Stimulated activated effector memory CD8-positive, alpha-beta T cell treated with anti-CD3 and anti-CD28 coated beads, Interleukin-12 subunit alpha, Interleukin-12 subunit beta, amount 100 ng/mL, for 72 hours (primary cell): Measurements from ENCODE around the gene C15orf39.
"Not testable (repeated sequence)": the region's sequence is repeated elsewhere in the genome, so short reads cannot be mapped to it uniquely, and the experiment has no call there.

Experiments used
- ATAC-seq: fragments of 150-1000 bp; cut with Tn5 transposase; 2 replicates; pipeline ENCODE4 v1.10.0; 2021
- DNase-seq, 2 donors: peaks; one replicate each; pipeline ENCODE4 v3.0.0; 2021 to 2022; ENCODE audit warnings: low spot score in 2 of 2
- H3K27ac Mint-ChIP-seq: one replicate; pipeline ENCODE4 v1.8.0; 2022; ENCODE audit warnings: mild to moderate bottlenecking, mixed read lengths
- H3K36me3 Mint-ChIP-seq: one replicate; pipeline ENCODE4 v1.8.0; 2022; ENCODE audit warnings: mild to moderate bottlenecking, mixed read lengths
- H3K4me1 Mint-ChIP-seq: one replicate; pipeline ENCODE4 v1.8.0; 2022; ENCODE audit warnings: mixed read lengths
- H3K4me3 Mint-ChIP-seq: one replicate; pipeline ENCODE4 v1.8.0; 2022; ENCODE audit warnings: mild to moderate bottlenecking, mixed read lengths
- H3K9me3 Mint-ChIP-seq: one replicate; pipeline ENCODE4 v1.8.0; 2022; ENCODE audit warnings: mixed read lengths

C15orf39 gene

DNA sequence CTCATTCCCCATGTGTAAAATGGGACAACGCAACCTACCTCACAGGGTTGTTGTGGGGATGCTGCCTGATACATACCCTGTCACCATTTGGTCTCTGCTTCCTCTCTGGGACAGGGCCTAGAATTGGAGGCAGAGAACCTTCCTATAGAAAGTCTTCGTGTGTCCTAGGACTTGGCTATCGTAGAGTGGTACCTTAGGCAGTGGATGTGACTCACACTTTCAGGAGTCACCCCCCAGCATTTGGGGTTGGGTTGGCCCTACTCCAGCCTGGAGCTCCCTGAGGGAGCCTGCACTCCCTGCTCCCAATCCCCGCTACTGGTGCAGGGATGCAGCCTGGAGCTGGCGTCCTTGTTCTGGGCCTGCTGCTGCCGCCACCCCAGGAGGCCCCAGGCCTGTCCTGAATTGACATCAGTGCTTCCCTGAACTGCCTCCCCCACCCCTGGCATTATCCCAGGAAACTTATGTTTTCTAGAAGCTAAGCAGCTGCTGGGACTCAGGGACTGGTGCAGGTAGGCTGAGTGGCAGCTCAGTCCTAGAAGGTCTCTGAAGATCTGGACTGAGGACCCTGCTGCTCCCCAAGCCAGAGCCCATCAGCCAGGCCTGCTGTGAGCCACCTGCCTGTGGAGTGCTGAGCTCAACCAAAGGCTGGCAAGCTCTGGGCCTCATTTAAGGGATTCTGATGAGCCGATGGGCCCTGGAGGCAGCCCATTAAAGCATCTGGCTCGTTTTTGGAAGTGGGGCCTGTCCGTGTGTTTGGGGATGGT lies 9.9 kb downstream of the C15orf39 start:
- peaks cover 56% of the 10 kb centered on the region for H3K4me1 Mint-ChIP-seq
- no peak overlapping the region for H3K4me3 Mint-ChIP-seq
- DNase-seq (no peak), ATAC-seq (no peak)
- no peaks in the 10 kb centered on the region for H3K9me3 Mint-ChIP-seq
- peaks cover 69% of the 10 kb centered on the region for H3K36me3 Mint-ChIP-seq
- peak overlapping the region; percentile 73 for H3K27ac Mint-ChIP-seq

DNA sequence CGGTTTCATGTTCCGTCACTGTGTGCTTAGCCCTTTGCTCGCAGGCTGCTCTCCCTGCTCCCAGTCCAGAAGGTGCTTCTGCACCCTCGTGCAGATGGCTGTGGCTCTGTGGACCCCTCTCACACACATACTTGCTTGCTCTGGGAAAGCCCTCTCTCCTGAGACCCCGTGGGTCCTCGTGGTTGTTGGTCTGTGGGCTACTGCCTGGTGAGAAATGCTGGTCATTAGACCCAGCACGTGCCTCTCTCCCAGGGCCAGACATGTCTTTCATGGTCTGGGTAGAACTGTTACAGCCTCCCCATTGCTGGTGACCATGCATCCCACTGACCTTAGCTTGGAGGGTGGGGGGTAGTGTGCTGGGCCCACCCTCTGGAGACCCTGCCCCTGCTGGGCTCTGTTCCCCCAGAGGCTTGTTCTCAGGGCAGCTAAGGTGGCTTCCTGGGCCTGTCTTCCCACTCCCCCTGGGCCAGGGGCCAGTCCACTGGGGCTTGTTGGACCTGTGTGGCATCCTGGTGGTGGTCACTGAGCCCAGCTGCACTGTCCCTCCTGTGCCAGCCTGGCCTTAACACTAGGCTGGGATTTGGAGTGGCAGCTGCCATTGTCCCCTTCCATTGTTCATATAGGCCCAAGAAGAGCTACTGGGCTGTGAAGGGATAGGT lies 10.6 kb downstream of the C15orf39 start:
- H3K36me3 Mint-ChIP-seq = peaks cover 62% of the 10 kb centered on the region
- no peaks in the 10 kb centered on the region for H3K9me3 Mint-ChIP-seq
- no peak overlapping the region for H3K4me3 Mint-ChIP-seq
- H3K4me1 Mint-ChIP-seq = peaks cover 56% of the 10 kb centered on the region
- DNase-seq = no peak
- ATAC-seq = no peak
- H3K27ac Mint-ChIP-seq = peak overlapping the region; percentile 73

DNA sequence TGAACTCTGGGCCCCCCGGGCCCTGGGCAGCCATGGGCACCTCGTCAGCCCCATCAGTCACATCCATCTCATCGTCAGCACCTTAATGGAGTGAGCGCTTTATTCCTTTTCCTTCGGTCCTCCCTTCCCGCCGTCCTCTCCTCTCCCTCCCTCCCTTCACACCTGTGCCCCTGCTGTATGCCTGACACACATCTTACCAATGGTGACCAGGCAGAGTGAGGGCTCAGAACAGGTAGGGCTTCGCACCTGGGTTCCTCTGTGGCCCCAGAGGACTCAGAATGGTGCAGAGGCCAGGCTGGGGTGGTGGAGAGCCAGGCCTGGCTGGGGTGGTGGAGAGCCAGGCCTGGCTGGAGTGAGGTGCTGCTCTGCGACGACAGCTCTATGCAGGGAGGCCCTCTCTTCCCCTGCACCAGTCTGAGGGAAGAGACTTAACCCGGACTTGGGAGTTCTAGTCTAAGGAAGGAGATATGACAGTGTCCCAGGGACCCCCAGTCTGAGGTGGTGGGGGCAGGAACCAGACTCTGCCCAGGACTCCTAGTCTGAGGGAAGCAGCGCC lies 11.6 kb downstream of the C15orf39 start:
- H3K4me3 Mint-ChIP-seq = no peak overlapping the region
- H3K36me3 Mint-ChIP-seq = peaks cover 52% of the 10 kb centered on the region
- no peaks in the 10 kb centered on the region for H3K9me3 Mint-ChIP-seq
- H3K27ac Mint-ChIP-seq = peak overlapping the region; percentile 73
- ATAC-seq (no peak), DNase-seq (no peak)
- H3K4me1 Mint-ChIP-seq = peaks cover 56% of the 10 kb centered on the region

DNA sequence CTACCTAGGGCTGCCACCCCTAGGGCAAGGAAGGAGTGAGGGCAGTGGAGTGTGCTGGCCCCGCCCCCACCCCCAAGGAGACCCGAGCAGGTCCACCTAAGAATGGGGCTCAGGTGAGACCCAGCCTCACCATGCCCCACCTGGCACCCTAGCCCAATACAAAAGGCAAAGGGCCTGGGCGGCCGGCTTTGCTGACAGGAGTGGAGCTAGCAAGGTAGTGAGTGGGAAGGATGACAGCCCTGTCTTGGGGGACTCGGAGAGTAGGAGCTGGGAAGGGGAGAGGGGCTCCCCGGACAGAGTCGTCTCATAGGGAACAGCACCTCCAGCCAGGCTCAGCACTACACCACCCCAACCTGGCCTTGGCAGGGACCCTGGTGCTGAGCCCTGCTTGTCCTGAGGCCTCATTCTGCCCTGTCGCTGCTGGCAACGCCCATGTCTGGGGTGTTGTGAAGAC lies 12.1 kb downstream of the C15orf39 start:
- no peak overlapping the region for H3K4me3 Mint-ChIP-seq
- peaks cover 47% of the 10 kb centered on the region for H3K36me3 Mint-ChIP-seq
- peak overlapping the region; percentile 73 for H3K27ac Mint-ChIP-seq
- DNase-seq (no peak), ATAC-seq (no peak)
- H3K4me1 Mint-ChIP-seq = peaks cover 52% of the 10 kb centered on the region
- H3K9me3 Mint-ChIP-seq = no peaks in the 10 kb centered on the region

DNA sequence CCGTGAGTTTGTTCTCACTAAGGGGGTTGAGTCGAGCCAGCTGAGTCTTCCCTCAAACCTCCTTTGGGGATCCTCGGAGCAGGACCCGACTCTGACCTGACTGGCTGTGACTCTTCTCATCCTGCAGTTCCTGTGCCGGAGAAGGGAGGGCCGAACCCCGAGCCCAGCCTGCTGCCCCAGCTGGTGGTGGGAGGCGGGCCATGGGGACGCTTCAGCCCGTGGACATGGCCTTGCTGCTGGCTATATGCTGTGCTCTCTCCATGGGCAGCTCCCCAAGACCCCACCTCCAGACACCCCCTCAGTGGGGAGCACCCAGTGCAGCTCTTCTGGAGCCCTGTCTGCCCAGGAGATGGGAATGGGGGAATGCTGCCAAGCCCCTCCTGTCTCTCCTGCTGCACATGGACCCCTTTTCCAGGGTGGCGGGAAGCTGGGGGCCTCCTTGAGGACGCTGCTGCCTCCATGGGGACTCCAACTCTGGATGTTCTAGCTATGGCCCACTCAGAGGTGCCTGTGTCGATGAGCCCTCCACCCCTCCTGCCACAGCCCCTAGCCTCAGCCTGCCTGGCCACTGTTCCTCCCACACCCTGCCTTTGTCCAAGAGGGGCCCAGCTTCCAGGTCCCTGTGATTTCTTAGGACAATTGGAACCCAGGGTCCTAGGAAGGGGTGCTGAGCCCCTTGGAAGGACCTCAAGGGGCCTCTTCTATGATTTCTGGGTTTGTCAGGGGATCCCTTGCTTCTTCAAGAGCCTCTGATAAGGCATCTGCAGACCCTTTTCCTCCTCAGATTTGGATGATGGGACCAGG lies 12.8 kb downstream of the C15orf39 start:
- H3K36me3 Mint-ChIP-seq = peaks cover 40% of the 10 kb centered on the region
- no peak for ATAC-seq
- no peaks in the 10 kb centered on the region for H3K9me3 Mint-ChIP-seq
- H3K4me1 Mint-ChIP-seq = peaks cover 45% of the 10 kb centered on the region
- H3K4me3 Mint-ChIP-seq = no peak overlapping the region
- peak overlapping the region; percentile 84 for H3K27ac Mint-ChIP-seq
- DNase-seq = no peak

DNA sequence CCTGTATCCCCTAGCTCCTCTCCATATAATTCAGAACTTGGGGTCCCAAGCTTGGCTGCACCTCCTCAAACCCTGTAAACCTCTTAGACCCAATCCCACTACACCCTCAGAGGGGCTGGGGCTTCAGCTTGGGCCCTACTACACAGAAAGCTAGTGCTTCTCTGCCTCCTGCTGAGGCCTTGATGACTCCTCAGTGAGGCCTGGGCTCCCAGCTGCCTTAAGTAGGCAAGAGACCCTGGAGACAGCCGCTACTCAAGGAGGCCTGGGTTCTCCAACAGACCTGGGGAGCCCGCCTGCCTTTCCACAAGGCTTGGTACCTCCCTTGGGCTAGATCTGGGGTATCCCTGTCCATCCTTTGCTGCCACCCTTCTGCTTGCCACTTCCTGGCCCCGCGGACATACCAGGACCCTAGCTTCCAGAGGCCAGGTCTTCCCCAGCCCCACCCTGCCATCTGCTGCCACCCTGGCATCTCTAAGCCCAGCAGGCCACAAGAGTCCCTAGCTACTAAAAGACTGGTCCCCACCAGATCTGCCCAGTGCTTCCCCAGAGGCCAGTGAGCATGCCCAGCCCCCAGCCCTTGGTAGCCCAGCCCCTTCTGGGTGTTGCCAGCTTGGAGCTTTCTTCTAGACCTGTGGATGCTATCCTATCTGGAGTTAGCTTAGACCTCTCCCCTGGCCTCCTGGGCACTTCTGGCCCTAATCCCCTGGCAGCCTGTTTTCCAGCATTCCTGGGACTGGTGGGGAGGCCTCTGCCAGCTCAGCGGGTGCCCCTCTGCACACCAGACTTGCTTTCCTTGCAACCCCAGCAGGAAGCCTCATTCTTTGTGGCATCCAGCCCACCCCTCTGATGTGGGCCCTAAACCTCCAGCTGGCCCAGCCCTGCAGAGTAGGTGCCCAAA lies 13.7 kb downstream of the C15orf39 start:
- Mint-ChIP-seq H3K36me3 (peaks cover 32% of the 10 kb centered on the region), H3K27ac (peak overlapping the region; percentile 84), H3K4me3 (no peak overlapping the region)

DNA sequence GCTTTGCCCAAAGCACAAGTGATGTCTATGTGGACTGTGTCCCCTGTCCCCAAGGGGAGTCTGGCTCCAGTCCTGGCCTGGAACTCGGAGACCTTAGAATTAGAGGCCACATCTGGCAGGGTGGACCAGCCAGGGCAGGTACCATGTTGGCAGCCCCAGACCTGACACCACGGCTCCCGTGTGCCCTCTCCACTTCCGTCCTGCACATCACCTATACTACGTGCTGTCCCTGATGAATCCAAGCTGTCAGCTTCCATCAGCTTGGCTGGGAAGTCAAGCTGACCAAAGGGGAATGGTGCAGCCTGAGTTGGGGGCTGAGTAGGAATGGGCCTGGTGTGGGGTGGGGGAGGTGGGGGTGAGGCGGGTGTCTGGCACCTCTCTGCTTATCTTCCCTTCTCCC lies 15.3 kb downstream of the C15orf39 start:
- no peak for DNase-seq
- no peak for ATAC-seq
- Mint-ChIP-seq H3K27ac (no peak overlapping the region), H3K9me3 (no peaks in the 10 kb centered on the region), H3K4me3 (no peak overlapping the region), H3K36me3 (peaks cover 19% of the 10 kb centered on the region), H3K4me1 (peaks cover 27% of the 10 kb centered on the region)

More for the DNA sequence above, 13.7 kb downstream of the C15orf39 start:
- no peak for DNase-seq
- no peak for ATAC-seq
- Mint-ChIP-seq H3K4me1 (peaks cover 36% of the 10 kb centered on the region), H3K9me3 (no peaks in the 10 kb centered on the region)

DNA sequence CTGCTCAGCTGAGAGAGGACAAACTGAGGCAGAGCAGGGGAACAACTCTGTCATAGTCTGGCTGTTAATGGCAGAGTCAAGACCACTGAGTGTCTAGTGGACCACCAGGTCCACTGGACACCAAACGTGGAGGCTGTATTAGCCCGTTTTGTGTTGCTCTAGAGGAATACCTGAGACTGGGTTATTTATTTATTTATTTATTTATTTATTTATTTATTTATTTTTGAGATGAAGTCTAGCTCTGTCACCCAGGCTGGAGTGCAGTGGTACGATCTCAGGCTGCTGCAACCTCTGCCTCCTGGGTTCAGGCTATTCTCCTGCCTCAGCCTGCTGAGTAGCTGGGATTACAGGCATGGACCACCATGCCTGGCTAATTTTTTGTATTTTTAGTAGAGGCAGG lies 15.9 kb downstream of the C15orf39 start:
- ATAC-seq, H3K27ac Mint-ChIP-seq, DNase-seq, H3K9me3 Mint-ChIP-seq, H3K4me3 Mint-ChIP-seq: not testable (repeated sequence)
- peaks cover 22% of the 10 kb centered on the region for H3K4me1 Mint-ChIP-seq
- peaks cover 14% of the 10 kb centered on the region for H3K36me3 Mint-ChIP-seq

DNA sequence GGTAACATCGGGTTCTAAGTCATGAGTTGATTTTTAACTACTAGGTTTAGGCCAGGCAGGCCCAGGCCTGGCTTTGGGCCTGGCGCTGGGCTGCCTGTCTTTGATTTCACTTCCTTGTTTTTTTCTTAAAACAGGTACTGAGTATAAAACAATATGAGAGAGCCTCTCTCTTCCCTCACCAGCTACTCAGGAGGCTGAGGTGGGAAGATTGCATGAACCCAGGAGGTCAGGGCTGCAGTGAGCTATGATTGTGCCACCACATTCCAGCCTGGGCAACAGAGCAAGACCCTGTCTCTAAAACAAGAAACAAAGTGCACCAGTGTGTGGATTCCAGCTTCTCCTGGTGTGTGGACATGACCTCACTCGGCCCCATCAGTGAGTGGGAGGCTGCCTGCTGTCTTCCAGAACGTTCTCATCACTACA lies 17.8 kb downstream of the C15orf39 start:
- not testable (repeated sequence) for H3K9me3 Mint-ChIP-seq, H3K4me3 Mint-ChIP-seq, H3K27ac Mint-ChIP-seq

DNA sequence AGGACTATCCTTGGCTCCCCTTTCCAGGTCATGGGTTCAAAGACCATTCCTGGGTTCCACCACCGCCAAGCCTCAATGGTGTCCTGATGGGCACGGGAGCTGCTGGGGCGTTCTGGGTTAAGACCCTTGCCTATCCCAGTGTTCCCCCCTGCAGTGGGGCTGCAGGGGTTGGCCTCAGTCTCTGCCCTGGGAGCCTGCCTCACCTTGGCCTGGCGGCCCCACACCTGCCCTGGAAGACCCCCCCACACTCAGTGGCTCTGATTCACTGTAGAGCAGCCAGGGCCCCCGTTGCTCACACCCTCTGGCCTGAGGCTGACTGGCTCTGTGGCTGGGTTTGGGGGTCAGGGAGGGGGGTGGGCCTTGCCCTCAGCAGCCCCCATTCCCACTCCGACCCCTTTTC lies 22.0 kb downstream of the C15orf39 start:
- Mint-ChIP-seq H3K4me1 (no peaks in the 10 kb centered on the region), H3K4me3 (no peak overlapping the region), H3K36me3 (no peaks in the 10 kb centered on the region), H3K27ac (peak overlapping the region; percentile 84), H3K9me3 (no peaks in the 10 kb centered on the region)
- ATAC-seq = no peak
- no peak for DNase-seq

More for the DNA sequence above, 17.8 kb downstream of the C15orf39 start:
- not testable (repeated sequence) for DNase-seq, ATAC-seq, H3K36me3 Mint-ChIP-seq
- peaks cover 15% of the 10 kb centered on the region for H3K4me1 Mint-ChIP-seq

DNA sequence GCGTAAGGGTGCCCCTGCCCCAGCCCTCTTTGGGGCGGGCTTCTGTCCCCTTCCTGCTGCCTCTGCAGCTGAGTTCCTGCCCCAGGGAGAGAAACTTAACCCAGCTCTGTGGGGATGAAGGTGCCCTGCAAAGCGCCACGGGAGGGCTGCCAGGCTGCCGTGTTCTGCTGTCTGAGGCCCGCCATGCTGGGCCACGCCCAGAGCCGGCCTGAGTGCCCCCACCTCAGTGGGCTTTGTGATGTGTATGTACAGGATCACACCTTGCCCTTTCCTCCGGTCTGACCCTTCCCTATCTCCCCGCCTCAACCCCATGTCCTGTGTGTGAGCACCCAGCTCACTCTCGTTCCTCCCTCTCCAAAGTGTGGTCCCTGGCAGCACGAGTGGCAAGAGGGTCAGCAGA lies 22.6 kb downstream of the C15orf39 start:
- Mint-ChIP-seq H3K4me1 (no peaks in the 10 kb centered on the region), H3K27ac (peak overlapping the region; percentile 84), H3K36me3 (no peaks in the 10 kb centered on the region), H3K9me3 (no peaks in the 10 kb centered on the region), H3K4me3 (no peak overlapping the region)
- DNase-seq = no peak
- no peak for ATAC-seq

DNA sequence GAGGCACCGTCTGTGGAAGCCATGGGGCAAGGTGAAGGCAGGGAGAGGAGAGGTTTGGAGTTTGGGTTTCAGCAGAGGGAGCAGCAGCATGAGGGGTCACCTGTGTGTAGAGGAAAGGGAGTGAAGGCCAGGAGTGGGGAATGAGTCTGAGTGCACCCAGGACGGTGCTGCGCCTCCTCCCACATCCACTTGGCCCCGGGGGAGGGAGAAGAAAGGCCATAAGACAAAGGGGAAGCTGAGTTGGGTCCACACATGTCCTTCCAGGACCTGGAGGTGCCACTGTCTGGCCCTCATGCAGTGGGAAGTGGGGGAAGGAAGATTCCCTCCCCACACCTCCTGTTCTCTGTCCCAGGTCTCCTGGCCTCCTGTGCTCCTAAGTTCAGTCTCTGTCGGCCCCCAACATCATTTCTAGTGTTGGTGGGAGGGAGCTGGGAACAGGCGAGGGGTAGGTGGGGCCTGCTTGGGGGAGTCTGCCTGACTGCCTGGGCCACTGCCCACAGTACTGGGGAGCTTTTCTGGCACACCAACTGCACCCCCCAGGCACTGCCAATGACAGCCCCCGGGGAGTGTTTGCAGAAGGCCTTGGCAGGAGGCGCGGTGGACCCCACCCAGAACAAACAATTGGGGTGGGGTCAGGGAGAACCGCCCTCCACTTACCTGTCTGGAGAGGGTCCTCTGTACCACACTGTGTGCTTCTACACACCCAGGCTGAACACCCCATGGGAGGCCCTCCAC lies 23.6 kb downstream of the C15orf39 start:
- not testable (repeated sequence) for DNase-seq, H3K9me3 Mint-ChIP-seq, H3K36me3 Mint-ChIP-seq, H3K4me3 Mint-ChIP-seq, ATAC-seq, H3K4me1 Mint-ChIP-seq
- peak overlapping the region; percentile 84 for H3K27ac Mint-ChIP-seq

DNA sequence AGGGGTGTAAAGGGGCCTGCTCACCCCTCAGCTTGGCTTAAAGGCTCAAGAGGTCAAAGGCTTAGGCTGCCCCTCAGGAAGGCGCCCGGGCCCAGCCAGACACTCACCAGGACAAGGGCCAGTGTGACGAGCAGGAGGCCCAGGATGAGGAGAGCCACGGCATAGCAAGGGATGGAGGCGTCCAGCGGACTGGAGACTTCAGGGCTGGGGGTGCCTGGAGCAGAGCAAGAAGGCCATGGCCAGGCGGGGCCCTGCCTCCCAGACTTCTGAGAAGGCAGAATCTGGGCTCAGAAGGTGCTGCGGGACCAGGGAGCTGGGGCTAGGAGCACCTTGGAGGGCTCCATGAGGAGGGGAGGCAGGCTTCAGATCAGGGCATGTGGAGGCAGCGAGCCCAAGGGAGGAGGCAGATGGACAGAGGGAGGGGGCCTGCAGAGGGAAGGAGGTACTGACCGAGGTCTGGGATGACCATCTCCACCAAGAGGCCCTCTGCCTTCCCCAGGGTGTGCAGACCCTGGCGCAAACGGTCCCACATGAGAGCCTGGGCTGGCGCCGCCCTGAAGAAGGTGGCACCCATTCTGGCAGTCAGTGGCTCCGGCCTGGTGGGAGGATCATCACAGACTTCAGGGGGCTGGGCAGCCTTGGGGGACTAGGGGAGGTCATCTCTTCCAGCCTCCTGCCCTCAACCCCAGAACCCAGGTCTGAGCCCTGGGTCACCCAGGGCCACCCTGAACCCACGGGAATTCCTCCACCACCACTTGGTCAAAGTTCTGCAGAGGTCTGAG lies 24.5 kb downstream of the C15orf39 start:
- DNase-seq (no peak), ATAC-seq (no peak)
- Mint-ChIP-seq H3K4me3 (no peak overlapping the region), H3K4me1 (no peaks in the 10 kb centered on the region), H3K27ac (no peak overlapping the region), H3K36me3 (no peaks in the 10 kb centered on the region), H3K9me3 (no peaks in the 10 kb centered on the region)
